OCI-LY7 (cell line): ENCODE results near the gene HS1BP3. TPM values are rescaled to one million over a fixed set of nuclear protein-coding genes. Genes with fewer than 3 reads are reported as not detected.
A peak's percentile ranks its signal among the peaks of the same experiment; 100 is the strongest.

Experiments
- BruUV-seq: library from RNA; stranded (reverse); fragments of 400-500 nt; replicated peaks from 2 replicates; lab custom pipeline; 2021; lab: Mats Ljungman, UMichigan
- CTCF ChIA-PET: fragments of 300-600 bp; sonication (Branson Sonifier 250); formaldehyde crosslinking; loops from one replicate; lab custom pipeline; 2022; ENCODE audit warnings: antibody characterized with exemption; ENCODE audit not compliant: unreplicated experiment; lab: Charles Lee
- POLR2A ChIA-PET: fragments of 300-600 bp; sonication (Branson Sonifier 250); formaldehyde crosslinking; loops from one replicate; lab custom pipeline; 2022; ENCODE audit warnings: antibody characterized with exemption; lab: Charles Lee
- DNase-seq: peaks from one replicate; pipeline ENCODE4 v3.0.0-alpha.2; 2015; ENCODE audit warnings: low spot score
- H2AFZ ChIP-seq: fragments of 200-600 bp; sonication (generic), shearing (Covaris generic); 2 replicates; pipeline ENCODE4 v1.6.1; 2014; ENCODE audit warnings: mild to moderate bottlenecking, antibody characterized with exemption, low read length, moderate library complexity
- H3K27ac ChIP-seq: fragments of 200-600 bp; sonication (generic); 2 replicates; pipeline ENCODE4 v1.5.1; 2014; ENCODE audit warnings: mixed run types, low read depth, mild to moderate bottlenecking, moderate library complexity, low read length, inconsistent platforms; ENCODE audit not compliant: poor library complexity, severe bottlenecking
- H3K36me3 ChIP-seq: fragments of 200-600 bp; sonication (generic); 2 replicates; pipeline ENCODE4 v1.6.1; 2014; ENCODE audit warnings: mild to moderate bottlenecking, antibody characterized with exemption, low read length, moderate library complexity, mixed read lengths; ENCODE audit not compliant: insufficient read depth
- H3K4me1 ChIP-seq: fragments of 200-600 bp; sonication (generic); 2 replicates; pipeline ENCODE4 v1.5.1; 2014; ENCODE audit warnings: mild to moderate bottlenecking, low read length; ENCODE audit not compliant: insufficient read depth, poor library complexity, severe bottlenecking
- H3K4me2 ChIP-seq: fragments of 200-600 bp; sonication (generic); 2 replicates; pipeline ENCODE4 v1.6.1; 2014; ENCODE audit warnings: mild to moderate bottlenecking, low read length
- H3K4me3 ChIP-seq: fragments of 200-600 bp; sonication (generic); 2 replicates; pipeline ENCODE4 v1.5.1; 2014; ENCODE audit warnings: mild to moderate bottlenecking, low read depth, low read length; ENCODE audit not compliant: poor library complexity, severe bottlenecking
- H3K79me2 ChIP-seq: fragments of 200-600 bp; sonication (generic); 2 replicates; pipeline ENCODE4 v1.6.1; 2016; ENCODE audit warnings: low read depth, mild to moderate bottlenecking, low read length, moderate library complexity, mixed read lengths; ENCODE audit not compliant: insufficient read depth
- H3K9me2 ChIP-seq: fragments of 200-600 bp; sonication (generic); 2 replicates; pipeline ENCODE4 v1.6.1; 2016; ENCODE audit warnings: mild to moderate bottlenecking, low read length, mixed read lengths; ENCODE audit not compliant: insufficient read depth
- H3K9me3 ChIP-seq: fragments of 200-600 bp; sonication (generic); 2 replicates; pipeline ENCODE4 v1.6.1; 2014; ENCODE audit warnings: mild to moderate bottlenecking, mixed run types, low read length, mixed read lengths
- H4K20me1 ChIP-seq: fragments of 200-600 bp; sonication (generic); 2 replicates; pipeline ENCODE4 v1.6.1; 2014; ENCODE audit warnings: mild to moderate bottlenecking, antibody characterized with exemption, low read length, moderate library complexity, mixed read lengths; ENCODE audit not compliant: insufficient read depth
- CTCF ChIP-seq: fragments of 200-600 bp; sonication (generic); conservative IDR thresholded peaks from 2 replicates; pipeline ENCODE4 v1.5.1; 2014; ENCODE audit warnings: mild to moderate bottlenecking, antibody characterized with exemption, low read length, moderate library complexity, mixed read lengths
- EZH2phosphoT487 ChIP-seq: fragments of 200-600 bp; sonication (generic); IDR thresholded peaks from 2 replicates; pipeline ENCODE4 v1.6.1; 2018; ENCODE audit warnings: low read depth, borderline replicate concordance, mild to moderate bottlenecking, mixed run types, antibody characterized with exemption, low read length, moderate library complexity, mixed read lengths
- intact Hi-C: fragments of 100-400 bp; cut with micrococcal nuclease; formaldehyde crosslinking; loops from one replicate; pipeline ENCODE4 v1.10.0; 2022; ENCODE audit not compliant: unreplicated experiment
- total RNA-seq, 2 experiments: library from RNA; depleted of rRNA in 1 of 2; stranded (reverse); fragments of >200 nt in 1 of 2; shearing (Covaris generic) in 1 of 2; gene quantifications; 2 replicates each; pipeline ENCODE4 v1.2.3, GENCODE V29; 2014 to 2022

The HS1BP3 gene
- total RNA-seq, 2 experiments from 2014 or later, result 10.6 to 15.2 TPM

DNA sequence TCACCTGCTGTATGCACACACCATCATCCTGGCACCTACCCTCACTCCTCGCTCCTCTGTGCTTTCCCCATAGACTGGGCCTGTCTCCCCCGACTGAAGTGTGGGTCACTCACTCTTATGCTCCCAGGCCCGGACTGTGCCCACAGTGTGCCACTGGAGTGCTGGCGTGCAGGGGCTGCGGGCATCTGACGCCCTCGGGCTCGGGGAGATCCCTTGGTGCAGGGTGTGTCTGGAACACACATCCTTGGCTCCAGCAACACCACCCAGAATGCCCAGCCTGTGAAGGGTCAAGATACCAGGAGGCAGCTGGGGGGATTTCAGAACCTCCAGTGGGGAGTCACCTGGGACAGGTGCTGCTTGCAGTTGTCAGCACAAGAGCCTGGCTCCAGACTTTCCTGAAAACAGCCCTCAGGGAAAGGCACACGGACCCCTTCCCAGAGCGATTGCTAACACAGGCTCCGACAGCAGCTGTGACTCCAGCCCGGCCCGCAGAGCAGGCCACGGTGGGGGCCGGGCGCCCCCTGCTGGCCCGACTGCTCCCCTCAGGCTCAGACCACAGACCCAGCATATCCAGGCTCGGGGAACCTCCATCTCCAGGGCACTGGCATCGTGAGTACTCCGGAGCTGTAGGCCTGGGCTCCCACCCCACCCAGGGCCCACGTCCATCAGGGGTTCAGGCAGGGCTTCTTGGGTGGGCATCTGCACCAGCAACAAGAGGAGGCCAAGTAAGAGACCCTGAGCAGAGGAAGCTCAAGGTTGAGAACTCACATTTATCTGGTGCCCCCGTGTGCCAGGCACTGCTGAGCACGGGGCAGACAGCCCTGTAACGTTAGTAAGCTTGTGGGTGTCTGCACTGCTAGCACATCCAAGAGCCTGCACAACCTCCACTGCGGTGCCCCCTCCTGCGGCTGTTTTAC lies 8.6 kb downstream of the HS1BP3 start:
- no peaks in the 10 kb centered on the region for H3K4me1 ChIP-seq
- H3K9me3 ChIP-seq, result no peaks in the 10 kb centered on the region
- no peaks in the 10 kb centered on the region for H3K36me3 ChIP-seq
- no peak overlapping the region for H2AFZ ChIP-seq
- no peak overlapping the region for H3K4me3 ChIP-seq
- H3K9me2 ChIP-seq, result no peaks in the 10 kb centered on the region
- peak; percentile 66 for DNase-seq
- no peak overlapping the region for H3K4me2 ChIP-seq
- no TSS peak for BruUV-seq
- intact Hi-C loops, result loop anchor here (1.0 kb wide), 1 partner anchor 199 kb away; no protein-coding TSS in a partner anchor
- H4K20me1 ChIP-seq, result no peaks in the 10 kb centered on the region
- H3K27ac ChIP-seq, result no peak overlapping the region
- POLR2A ChIA-PET, result interaction anchor here (0.5 to 0.9 kb wide), 3 partner anchors 19 to 55 kb away, joined by 3 to 4 read pairs (median 3); no protein-coding TSS in a partner anchor
- H3K79me2 ChIP-seq, result no peaks in the 10 kb centered on the region
- CTCF ChIA-PET, result interaction anchor here (0.9 to 1.4 kb wide), 4 partner anchors 9 to 219 kb away, joined by 3 to 5 read pairs (median 4); partner anchors contain the start of gene RHOB
- no peak for TF ChIP-seq EZH2phosphoT487
- TF ChIP-seq CTCF, result peak; percentile 90

DNA sequence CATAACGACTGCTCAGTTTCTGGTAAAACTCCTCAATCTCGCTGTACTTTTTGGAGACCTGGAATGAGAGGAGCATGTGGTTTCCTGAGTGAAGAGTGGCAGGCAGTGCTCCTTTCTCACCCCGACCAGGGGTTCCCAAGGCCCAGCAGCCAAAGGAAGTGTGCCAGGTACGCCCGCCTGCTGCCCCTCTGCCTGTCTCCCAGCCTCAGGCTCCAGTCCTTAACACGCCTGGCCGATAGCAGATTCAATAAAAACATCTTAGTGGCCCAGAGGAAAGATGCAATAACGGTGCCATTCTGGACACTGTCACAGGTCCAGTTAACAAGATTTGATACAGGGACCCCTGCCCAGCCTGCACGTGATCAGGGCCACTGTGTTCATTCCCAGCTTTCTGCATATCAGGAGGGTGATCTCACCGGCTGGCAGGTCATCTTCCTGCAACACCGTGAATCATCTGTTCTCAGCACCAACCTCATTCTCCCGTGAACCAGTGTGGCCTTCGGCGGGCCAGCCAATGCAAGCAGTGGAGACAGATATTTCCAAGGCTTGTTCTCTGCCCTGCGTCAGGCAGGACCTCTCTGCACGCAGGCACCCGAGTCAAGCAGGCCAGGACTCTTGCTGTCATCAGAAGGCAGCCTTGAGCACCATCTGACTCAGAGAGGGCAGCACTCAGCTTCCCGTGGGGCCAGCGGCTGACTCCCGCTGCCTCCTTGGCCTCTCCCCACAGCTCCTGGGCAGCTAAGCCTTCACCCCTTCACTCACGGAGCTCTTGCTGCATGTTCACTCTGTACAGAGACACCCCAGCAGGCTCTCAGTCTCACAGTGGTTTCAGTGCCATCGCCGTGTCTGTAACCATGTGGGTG lies 9.5 kb downstream of the HS1BP3 start:
- Histone ChIP-seq H2AFZ (no peak overlapping the region), H3K27ac (no peak overlapping the region), H3K9me2 (no peaks in the 10 kb centered on the region), H3K4me2 (no peak overlapping the region), H3K4me1 (no peaks in the 10 kb centered on the region), H3K9me3 (no peaks in the 10 kb centered on the region), H3K79me2 (no peaks in the 10 kb centered on the region), H3K4me3 (no peak overlapping the region), H3K36me3 (no peaks in the 10 kb centered on the region), H4K20me1 (no peaks in the 10 kb centered on the region)
- BruUV-seq, result no TSS peak
- intact Hi-C loops, result no loop called here
- DNase-seq, result no peak
- CTCF ChIA-PET, result no interaction called here
- POLR2A ChIA-PET, result no interaction called here
- TF ChIP-seq CTCF (no peak), EZH2phosphoT487 (no peak)
